Endothelial cell of umbilical vein (primary cell): ENCODE results near the gene C5. TPM values are rescaled to one million over a fixed set of nuclear protein-coding genes. Genes with fewer than 3 reads are reported as not detected.

Experiments
- BruUV-seq: library from RNA; stranded (reverse); fragments of 400-500 nt; replicated peaks from 2 replicates; lab custom pipeline; 2021; lab: Mats Ljungman, UMichigan
- CTCF ChIA-PET: fragments of 300-600, 350-600 bp; sonication (Branson Sonifier 250); formaldehyde crosslinking; loops from one replicate; lab custom pipeline; 2021; ENCODE audit warnings: antibody characterized with exemption, inconsistent platforms; lab: Charles Lee
- POLR2A ChIA-PET: fragments of 300-600, 350-600 bp; sonication (Branson Sonifier 250); formaldehyde crosslinking; loops from one replicate; lab custom pipeline; 2021; ENCODE audit warnings: antibody characterized with exemption, inconsistent platforms; lab: Charles Lee
- DNase-seq: peaks from one replicate; pipeline ENCODE4 v3.0.0-alpha.2; 2011; ENCODE audit warnings: low read depth, low spot score
- FAIRE-seq: peaks from 2 replicates; lab custom pipeline; 2011; peaks lifted over from hg19 to GRCh38; lab: Jason Lieb, UNC
- H2AFZ ChIP-seq: 2 replicates; pipeline ENCODE4 v1.6.0; 2012; ENCODE audit warnings: low read depth, low read length, control low read depth, inconsistent platforms
- H3K27ac ChIP-seq: 2 replicates; pipeline ENCODE4 v1.5.1; 2011; ENCODE audit warnings: low read depth, mild to moderate bottlenecking, control low read depth, low read length, moderate library complexity; ENCODE audit not compliant: insufficient read depth
- H3K27me3 ChIP-seq, 2 experiments: 2 replicates each; pipeline versions ENCODE4 v1.6.0 to v1.6.1; 2011; ENCODE audit warnings: low read length in 2 of 2, mixed read lengths in 1 of 2; ENCODE audit not compliant: control insufficient read depth in 2 of 2, insufficient read depth in 2 of 2
- H3K36me3 ChIP-seq, 2 experiments: 2 replicates in 1 of 2; 3 replicates in 1 of 2; pipeline ENCODE4 v1.5.1; 2011; ENCODE audit warnings: low read length in 2 of 2, mild to moderate bottlenecking in 1 of 2, moderate library complexity in 1 of 2; ENCODE audit not compliant: control insufficient read depth in 2 of 2, insufficient read depth in 2 of 2; ENCODE audit errors: extremely low read depth in 1 of 2
- H3K4me1 ChIP-seq: 3 replicates; pipeline ENCODE4 v1.5.1; 2011; ENCODE audit warnings: mild to moderate bottlenecking, low read length; ENCODE audit not compliant: control insufficient read depth, insufficient read depth; ENCODE audit errors: extremely low read depth
- H3K4me2 ChIP-seq: 2 replicates; pipeline ENCODE4 v1.6.1; 2011; ENCODE audit warnings: low read length, control low read depth, mixed read lengths; ENCODE audit not compliant: insufficient read depth
- H3K4me3 ChIP-seq, 3 experiments: fragments of 200-600 bp in 1 of 3; sonication (generic), shearing (Covaris generic) in 1 of 3; replicated peaks in 1 of 3; 2 replicates each; pipeline ENCODE4 v1.5.1; 2011 to 2016; ENCODE audit warnings: control low read depth in 3 of 3, low read length in 3 of 3, mild to moderate bottlenecking in 2 of 3, inconsistent platforms in 1 of 3, low read depth in 1 of 3, moderate library complexity in 1 of 3; ENCODE audit not compliant: insufficient read depth in 1 of 3
- H3K79me2 ChIP-seq: 2 replicates; pipeline ENCODE4 v1.6.0; 2012; ENCODE audit warnings: low read length, inconsistent platforms; ENCODE audit not compliant: control insufficient read depth, insufficient read depth
- H3K9ac ChIP-seq: replicated peaks from 2 replicates; pipeline ENCODE3; 2011; ENCODE audit warnings: low read length, control low read depth; ENCODE audit not compliant: insufficient read depth; ENCODE audit errors: extremely low read depth
- H3K9me1 ChIP-seq: replicated peaks from 3 replicates; pipeline ENCODE4 v1.6.0; 2011; ENCODE audit warnings: mild to moderate bottlenecking, low read length; ENCODE audit not compliant: control insufficient read depth, insufficient read depth; ENCODE audit errors: extremely low read depth
- H3K9me3 ChIP-seq: replicated peaks from 2 replicates; pipeline ENCODE4 v1.5.1; 2012; ENCODE audit warnings: low read length, inconsistent platforms; ENCODE audit not compliant: control insufficient read depth, insufficient read depth
- H4K20me1 ChIP-seq: replicated peaks from 2 replicates; pipeline ENCODE3; 2011; ENCODE audit warnings: mild to moderate bottlenecking, low read length; ENCODE audit not compliant: control insufficient read depth, insufficient read depth; ENCODE audit errors: extremely low read depth
- CTCF ChIP-seq, 2 donors: IDR thresholded peaks; 1 replicate in 1 of 2; 2 replicates in 1 of 2; pipeline ENCODE4 v1.5.1; 2011; ENCODE audit warnings: low read length in 2 of 2, mild to moderate bottlenecking in 2 of 2, moderate library complexity in 2 of 2, control low read depth in 1 of 2, inconsistent platforms in 1 of 2, low read depth in 1 of 2; ENCODE audit not compliant: insufficient read depth in 1 of 2; ENCODE audit errors: extremely low read depth in 1 of 2
- EZH2 ChIP-seq: IDR thresholded peaks from 2 replicates; pipeline ENCODE4 v1.6.1; 2012; ENCODE audit warnings: borderline replicate concordance, low read depth, mild to moderate bottlenecking, moderate library complexity, low read length, inconsistent platforms; ENCODE audit not compliant: severe bottlenecking
- FOS ChIP-seq: IDR thresholded peaks from 2 replicates; pipeline ENCODE4 v1.6.1; 2011; ENCODE audit warnings: mild to moderate bottlenecking, low read length, moderate library complexity, borderline replicate concordance; ENCODE audit not compliant: insufficient read depth
- GATA2 ChIP-seq: IDR thresholded peaks from 2 replicates; pipeline ENCODE4 v1.7.0; 2011; ENCODE audit warnings: low read depth, mild to moderate bottlenecking, moderate library complexity, mixed read lengths, low read length; ENCODE audit not compliant: insufficient read length, insufficient read depth
- JUN ChIP-seq: IDR thresholded peaks from 2 replicates; pipeline ENCODE4 v1.6.1; 2011; ENCODE audit warnings: borderline replicate concordance, low read depth; ENCODE audit not compliant: insufficient read length, insufficient read depth
- MYC ChIP-seq: IDR thresholded peaks from one replicate; pipeline ENCODE4 v1.6.1; 2011; ENCODE audit warnings: mild to moderate bottlenecking, low read depth, low read length
- POLR2A ChIP-seq: IDR thresholded peaks from 2 replicates; pipeline ENCODE4 v1.6.1; 2012; ENCODE audit warnings: low read depth, mild to moderate bottlenecking, control low read depth, low read length
- POLR2AphosphoS5 ChIP-seq: IDR thresholded peaks from 2 replicates; pipeline ENCODE4 v1.6.1; 2012; ENCODE audit warnings: low read depth, mild to moderate bottlenecking, control low read depth, low read length, moderate library complexity; ENCODE audit not compliant: insufficient read depth
- dilution Hi-C: fragments of 300-500 bp; cut with MboI; formaldehyde crosslinking; loops from one replicate; pipeline ENCODE4 v1.15.0; 2019; ENCODE audit warnings: low sequenced_read_pairs; ENCODE audit not compliant: extremely low pct_ligation_motif_present
- intact Hi-C: fragments of 100-400 bp; cut with micrococcal nuclease; formaldehyde crosslinking; loops from one replicate; pipeline ENCODE4 v1.10.0; 2022
- polyA plus RNA-seq, 4 experiments: library from polyadenylated mRNA; depleted of rRNA in 3 of 4; stranded (reverse) in 3 of 4; unstranded in 1 of 4; fragments of >200 nt; gene quantifications; 2 replicates each; pipeline versions ENCODE4 v1.2.1 to v1.2.3, GENCODE V29; 2011 to 2012; ENCODE audit warnings: missing spikeins in 1 of 4
- total RNA-seq: library from RNA; stranded (reverse); gene quantifications from 2 replicates; pipeline ENCODE4 v1.2.3, GENCODE V29; 2021
- TF ChIP-seq, protein P1 (sequence below): IDR thresholded peaks from 2 replicates; pipeline ENCODE4 v1.6.1; 2011; ENCODE audit not compliant: insufficient read depth, insufficient read length

Gene C5
- total and polyA plus RNA-seq, 2 donors (not counting 3 experiments of a cell fraction or from before 2014, with no cell fraction given), result 0.79 to 1.6 TPM

DNA sequence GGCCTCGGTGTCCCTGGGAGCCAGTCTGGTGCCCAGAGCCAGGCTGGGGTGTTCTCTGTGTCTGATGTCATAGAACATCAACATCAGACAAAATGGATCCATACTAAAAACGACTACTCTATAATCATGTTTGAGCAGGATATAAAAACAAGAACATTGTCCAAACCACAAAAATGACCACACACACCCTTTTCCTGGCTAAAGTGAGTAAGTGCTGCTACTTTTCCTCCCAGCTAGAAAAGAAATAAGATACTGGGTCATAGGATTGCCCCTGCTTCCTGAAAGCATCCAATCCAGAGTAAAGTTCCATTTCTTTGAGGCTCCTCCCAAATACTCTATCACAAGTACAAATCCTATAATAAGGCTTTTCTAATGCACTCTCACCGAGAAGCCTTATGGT lies 103.8 kb downstream of the C5 start:
- intact Hi-C loops, result no loop called here

More for the DNA sequence above, 103.8 kb downstream of the C5 start:
- peak overlapping the region; percentile 52 for H3K27ac ChIP-seq
- H2AFZ ChIP-seq, result peak overlapping the region; percentile 67
- peak; percentile 55 for TF ChIP-seq GATA2
- peak; percentile 40 for TF ChIP-seq POLR2AphosphoS5
- TF ChIP-seq EZH2, result no peak
- no peak for TF ChIP-seq JUN
- peak; percentile 24 for TF ChIP-seq FOS
- no peak for TF ChIP-seq MYC
- TF ChIP-seq, protein P1, sequence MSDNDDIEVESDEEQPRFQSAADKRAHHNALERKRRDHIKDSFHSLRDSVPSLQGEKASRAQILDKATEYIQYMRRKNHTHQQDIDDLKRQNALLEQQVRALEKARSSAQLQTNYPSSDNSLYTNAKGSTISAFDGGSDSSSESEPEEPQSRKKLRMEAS, result no peak
- peak; percentile 39 for TF ChIP-seq POLR2A
- TF ChIP-seq CTCF (IDR thresholded peaks at IDR 0.05; ENCODE audit: extremely low read depth in 1 of 2, insufficient read depth in 1 of 2, low read depth in 1 of 2, low read length in 2 of 2), result no peak
- ChIA-PET CTCF (interaction anchor here (0.9 to 1.7 kb wide), 3 partner anchors 9 to 35 kb away, joined by 3 to 7 read pairs (median 4); no protein-coding TSS in a partner anchor), POLR2A (no interaction called here)
- no TSS peak for BruUV-seq
- dilution Hi-C loops, result no loop called here
- H3K9me1 ChIP-seq, result no peaks in the 10 kb centered on the region
- no peaks in the 10 kb centered on the region for H3K79me2 ChIP-seq
- H3K4me3 ChIP-seq, result no peak overlapping the region
- H4K20me1 ChIP-seq, result no peaks in the 10 kb centered on the region
- H3K9ac ChIP-seq, result no peak overlapping the region
- H3K27me3 ChIP-seq, result no peaks in the 10 kb centered on the region
- no peaks in the 10 kb centered on the region for H3K9me3 ChIP-seq
- H3K4me2 ChIP-seq, result peak overlapping the region; percentile 43
- peaks cover 59% of the 10 kb centered on the region for H3K4me1 ChIP-seq
- no peaks in the 10 kb centered on the region for H3K36me3 ChIP-seq
- DNase-seq (peak; percentile 50), FAIRE-seq (peak; percentile 82)
